A549 (cell line): ENCODE measurements around the gene CTNNA3. TPM values are rescaled to one million over a fixed set of nuclear protein-coding genes. Genes with fewer than 3 reads are reported as not detected.

Experiments used
- ATAC-seq, 2 experiments: fragments of 200-7000 bp in 1 of 2; fragments of >200 bp in 1 of 2; cut with Nextera tagmentation in 1 of 2; cut with Tn5 transposase in 1 of 2; 3 replicates each; pipeline versions ENCODE4 v1.8.0 to v1.9.1; 2018 to 2020; ENCODE audit warnings: mild to moderate bottlenecking in 1 of 2, moderate library complexity in 1 of 2
- CTCF ChIA-PET: fragments of 300-600 bp; sonication (Branson Sonifier 250); formaldehyde crosslinking; extraction: SDS; loops from one replicate; lab custom pipeline; 2021; ENCODE audit warnings: antibody characterized with exemption, inconsistent platforms; lab: Yijun Ruan, JAX
- POLR2A ChIA-PET: fragments of 350-600 bp; formaldehyde crosslinking; extraction: SDS; loops from one replicate; lab custom pipeline; 2021; ENCODE audit warnings: antibody characterized with exemption, inconsistent platforms; lab: Yijun Ruan, JAX
- DNase-seq, 2 experiments: peaks; one replicate each; pipeline versions ENCODE4 v3.0.0 to v3.0.0-alpha.2; 2011 to 2016; ENCODE audit warnings: low read depth in 1 of 2, low spot score in 1 of 2
- FAIRE-seq: peaks from 2 replicates; lab custom pipeline; 2011; peaks lifted over from hg19 to GRCh38; lab: Jason Lieb, UNC
- H3K27ac ChIP-seq, 2 experiments: fragments of >200 bp; sonication (Bioruptor Twin); formaldehyde crosslinking; 3 replicates each; pipeline ENCODE4 v1.5.1; 2016 to 2017
- H3K4me1 ChIP-seq: fragments of >200 bp; sonication (Bioruptor Twin); formaldehyde crosslinking; 3 replicates; pipeline ENCODE4 v1.6.1; 2016
- H3K4me2 ChIP-seq: fragments of >200 bp; sonication (Bioruptor Twin); formaldehyde crosslinking; 3 replicates; pipeline ENCODE4 v1.6.1; 2016
- H3K4me3 ChIP-seq: fragments of >200 bp; sonication (Bioruptor Twin); formaldehyde crosslinking; 3 replicates; pipeline ENCODE4 v1.5.1; 2016
- H3K9me3 ChIP-seq: fragments of >200 bp; sonication (Bioruptor Twin); formaldehyde crosslinking; 3 replicates; pipeline ENCODE4 v1.6.1; 2016
- E2F6 ChIP-seq: IDR thresholded peaks from 2 replicates; pipeline ENCODE4 v1.6.1; 2012; ENCODE audit warnings: low read depth, borderline replicate concordance
- EP300 ChIP-seq, 2 experiments: fragments of >200 bp; sonication (Bioruptor Twin); formaldehyde crosslinking; IDR thresholded peaks; 2 replicates in 1 of 2; 3 replicates in 1 of 2; pipeline ENCODE4 v1.6.1; 2016 to 2017
- FOSL2 ChIP-seq, 2 experiments: fragments of 450-650 bp in 1 of 2; fragments of >200 bp in 1 of 2; sonication (Bioruptor Twin) in 1 of 2; formaldehyde crosslinking; IDR thresholded peaks; 2 replicates each; pipeline versions ENCODE4 v1.5.0 to v1.6.1; 2016 to 2020; ENCODE audit warnings: mild to moderate bottlenecking in 1 of 2, moderate library complexity in 1 of 2
- HMGXB4 ChIP-seq: fragments of 250-450 bp; sonication (Bioruptor Pico); IDR thresholded peaks from 2 replicates; pipeline ENCODE4 v1.5.0; 2021; ENCODE audit warnings: mild to moderate bottlenecking, moderate library complexity, borderline replicate concordance
- JUN ChIP-seq, 2 experiments: fragments of >200 bp; sonication (Bioruptor Twin); formaldehyde crosslinking; IDR thresholded peaks; 2 replicates in 1 of 2; 3 replicates in 1 of 2; pipeline ENCODE4 v1.6.1; 2016 to 2017
- KDM5A ChIP-seq: fragments of 200-600 bp; sonication (generic); IDR thresholded peaks from 2 replicates; pipeline ENCODE4 v1.6.1; 2016; ENCODE audit warnings: antibody characterized with exemption, mild to moderate bottlenecking
- MAZ ChIP-seq: fragments of 150-350 bp; IDR thresholded peaks from 2 replicates; pipeline ENCODE4 v1.6.1; 2014; ENCODE audit warnings: antibody characterized with exemption, low read depth, low read length, borderline replicate concordance
- NFE2L2 ChIP-seq: fragments of 150-350 bp; conservative IDR thresholded peaks from 2 replicates; pipeline ENCODE4 v1.6.1; 2014; ENCODE audit warnings: low read length
- POLR2A ChIP-seq: IDR thresholded peaks from 2 replicates; pipeline ENCODE4 v1.6.1; 2012; ENCODE audit warnings: mild to moderate bottlenecking, low read length
- RFX5 ChIP-seq: fragments of 450-650 bp; IDR thresholded peaks from 2 replicates; pipeline ENCODE4 v1.7.1; 2014; ENCODE audit warnings: antibody characterized with exemption, mild to moderate bottlenecking, moderate library complexity
- SMC3 ChIP-seq: fragments of >200 bp; sonication (Bioruptor Twin); formaldehyde crosslinking; IDR thresholded peaks from 3 replicates; pipeline ENCODE4 v1.6.1; 2018; ENCODE audit warnings: inconsistent platforms
- USF2 ChIP-seq: fragments of 450-650 bp; IDR thresholded peaks from 2 replicates; pipeline ENCODE4 v1.6.1; 2014; ENCODE audit warnings: antibody characterized with exemption
- ZFP36 ChIP-seq: fragments of 450-650 bp; IDR thresholded peaks from 2 replicates; pipeline ENCODE4 v1.6.1; 2014; ENCODE audit warnings: borderline replicate concordance; ENCODE audit not compliant: partially characterized antibody
- ZNF302 ChIP-seq: fragments of 250-450 bp; sonication (Bioruptor Pico); IDR thresholded peaks from 2 replicates; pipeline ENCODE4 v1.9.0; 2021; ENCODE audit warnings: inconsistent platforms, mild to moderate bottlenecking, moderate library complexity
- polyA plus RNA-seq, 4 experiments: library from polyadenylated mRNA; depleted of rRNA in 3 of 4; stranded (reverse); fragments of >200 nt; fragmentation: RNase III in 1 of 4; extraction: RNeasy Plus Mini Kit Qiagen cat#74134 plus additional on column Dnase treatment in 1 of 4; gene quantifications; 2 replicates in 3 of 4; 3 replicates in 1 of 4; pipeline ENCODE4 v1.2.3, GENCODE V29; 2011 to 2017
- TF ChIP-seq, protein P1 (sequence below): fragments of 250-450 bp; sonication (Bioruptor Pico); IDR thresholded peaks from 2 replicates; pipeline ENCODE4 v1.5.0; 2020; ENCODE audit warnings: low read depth, mild to moderate bottlenecking, moderate library complexity
- TF ChIP-seq, protein P2 (sequence below): fragments of 200-600 bp; sonication (generic); IDR thresholded peaks from 2 replicates; pipeline ENCODE4 v1.6.1; 2016; ENCODE audit warnings: antibody characterized with exemption, mild to moderate bottlenecking, moderate library complexity
- TF ChIP-seq, protein P3 (sequence below): fragments of 150-350 bp; IDR thresholded peaks from 2 replicates; pipeline ENCODE4 v1.6.1; 2014; ENCODE audit warnings: low read depth, mild to moderate bottlenecking, low read length
- TF ChIP-seq, protein P4 (sequence below): IDR thresholded peaks from 2 replicates; pipeline ENCODE4 v1.6.1; 2012

Gene CTNNA3
- polyA plus RNA-seq, 2 of the 4 experiments (the other 2 are of a cell fraction), result not detected

GRCh38 chr10:66629996-66630395, 1066.0 kb downstream of the CTNNA3 start:
- ChIA-PET POLR2A (no interaction called here), CTCF (no interaction called here)
- DNase-seq (no peak), FAIRE-seq (no peak), ATAC-seq (no peak)
- Histone ChIP-seq H3K4me3 (no peak overlapping the region), H3K9me3 (no peaks in the 10 kb centered on the region), H3K4me1 (no peaks in the 10 kb centered on the region), H3K4me2 (no peak overlapping the region), H3K27ac (no peak overlapping the region)
- no peak for TF ChIP-seq ZFP36
- TF ChIP-seq POLR2A, result no peak
- TF ChIP-seq KDM5A, result no peak
- TF ChIP-seq NFE2L2, result no peak
- no peak for TF ChIP-seq ZNF302 (CRISPR knock-in tag)
- TF ChIP-seq HMGXB4 (CRISPR knock-in tag), result no peak
- no peak for TF ChIP-seq RFX5
- TF ChIP-seq EP300 (IDR thresholded peaks at IDR 0.05), result no peak
- TF ChIP-seq JUN (IDR thresholded peaks at IDR 0.05), result no peak
- TF ChIP-seq, protein P1, sequence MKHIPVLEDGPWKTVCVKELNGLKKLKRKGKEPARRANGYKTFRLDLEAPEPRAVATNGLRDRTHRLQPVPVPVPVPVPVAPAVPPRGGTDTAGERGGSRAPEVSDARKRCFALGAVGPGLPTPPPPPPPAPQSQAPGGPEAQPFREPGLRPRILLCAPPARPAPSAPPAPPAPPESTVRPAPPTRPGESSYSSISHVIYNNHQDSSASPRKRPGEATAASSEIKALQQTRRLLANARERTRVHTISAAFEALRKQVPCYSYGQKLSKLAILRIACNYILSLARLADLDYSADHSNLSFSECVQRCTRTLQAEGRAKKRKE (CRISPR knock-in tag), result no peak
- no peak for TF ChIP-seq USF2
- no peak for TF ChIP-seq FOSL2 (IDR thresholded peaks at IDR 0.05)
- TF ChIP-seq FOSL2 (CRISPR knock-in tag; IDR thresholded peaks at IDR 0.05), result no peak
- no peak for TF ChIP-seq MAZ
- TF ChIP-seq E2F6, result no peak
- TF ChIP-seq, protein P2, sequence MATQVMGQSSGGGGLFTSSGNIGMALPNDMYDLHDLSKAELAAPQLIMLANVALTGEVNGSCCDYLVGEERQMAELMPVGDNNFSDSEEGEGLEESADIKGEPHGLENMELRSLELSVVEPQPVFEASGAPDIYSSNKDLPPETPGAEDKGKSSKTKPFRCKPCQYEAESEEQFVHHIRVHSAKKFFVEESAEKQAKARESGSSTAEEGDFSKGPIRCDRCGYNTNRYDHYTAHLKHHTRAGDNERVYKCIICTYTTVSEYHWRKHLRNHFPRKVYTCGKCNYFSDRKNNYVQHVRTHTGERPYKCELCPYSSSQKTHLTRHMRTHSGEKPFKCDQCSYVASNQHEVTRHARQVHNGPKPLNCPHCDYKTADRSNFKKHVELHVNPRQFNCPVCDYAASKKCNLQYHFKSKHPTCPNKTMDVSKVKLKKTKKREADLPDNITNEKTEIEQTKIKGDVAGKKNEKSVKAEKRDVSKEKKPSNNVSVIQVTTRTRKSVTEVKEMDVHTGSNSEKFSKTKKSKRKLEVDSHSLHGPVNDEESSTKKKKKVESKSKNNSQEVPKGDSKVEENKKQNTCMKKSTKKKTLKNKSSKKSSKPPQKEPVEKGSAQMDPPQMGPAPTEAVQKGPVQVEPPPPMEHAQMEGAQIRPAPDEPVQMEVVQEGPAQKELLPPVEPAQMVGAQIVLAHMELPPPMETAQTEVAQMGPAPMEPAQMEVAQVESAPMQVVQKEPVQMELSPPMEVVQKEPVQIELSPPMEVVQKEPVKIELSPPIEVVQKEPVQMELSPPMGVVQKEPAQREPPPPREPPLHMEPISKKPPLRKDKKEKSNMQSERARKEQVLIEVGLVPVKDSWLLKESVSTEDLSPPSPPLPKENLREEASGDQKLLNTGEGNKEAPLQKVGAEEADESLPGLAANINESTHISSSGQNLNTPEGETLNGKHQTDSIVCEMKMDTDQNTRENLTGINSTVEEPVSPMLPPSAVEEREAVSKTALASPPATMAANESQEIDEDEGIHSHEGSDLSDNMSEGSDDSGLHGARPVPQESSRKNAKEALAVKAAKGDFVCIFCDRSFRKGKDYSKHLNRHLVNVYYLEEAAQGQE, result no peak
- TF ChIP-seq SMC3, result no peak
- TF ChIP-seq, protein P3, sequence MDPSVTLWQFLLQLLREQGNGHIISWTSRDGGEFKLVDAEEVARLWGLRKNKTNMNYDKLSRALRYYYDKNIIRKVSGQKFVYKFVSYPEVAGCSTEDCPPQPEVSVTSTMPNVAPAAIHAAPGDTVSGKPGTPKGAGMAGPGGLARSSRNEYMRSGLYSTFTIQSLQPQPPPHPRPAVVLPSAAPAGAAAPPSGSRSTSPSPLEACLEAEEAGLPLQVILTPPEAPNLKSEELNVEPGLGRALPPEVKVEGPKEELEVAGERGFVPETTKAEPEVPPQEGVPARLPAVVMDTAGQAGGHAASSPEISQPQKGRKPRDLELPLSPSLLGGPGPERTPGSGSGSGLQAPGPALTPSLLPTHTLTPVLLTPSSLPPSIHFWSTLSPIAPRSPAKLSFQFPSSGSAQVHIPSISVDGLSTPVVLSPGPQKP, result no peak
- TF ChIP-seq, protein P4, sequence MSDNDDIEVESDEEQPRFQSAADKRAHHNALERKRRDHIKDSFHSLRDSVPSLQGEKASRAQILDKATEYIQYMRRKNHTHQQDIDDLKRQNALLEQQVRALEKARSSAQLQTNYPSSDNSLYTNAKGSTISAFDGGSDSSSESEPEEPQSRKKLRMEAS, result no peak
